Activated CD4-positive, alpha-beta memory T cell treated with anti-CD3 and anti-CD28 coated beads for 36 hours (primary cell): ENCODE data around the gene PPP1R18. TPM values are rescaled to one million over a fixed set of nuclear protein-coding genes. Genes with fewer than 3 reads are reported as not detected.

Experiments used
- CTCF ChIA-PET: fragments of 350-600 bp; sonication (Branson Sonifier 250); formaldehyde crosslinking; loops from one replicate; lab custom pipeline; 2021; ENCODE audit warnings: antibody characterized with exemption, inconsistent platforms; lab: Charles Lee
- POLR2A ChIA-PET: fragments of 350-600 bp; sonication (Branson Sonifier 250); formaldehyde crosslinking; loops from one replicate; lab custom pipeline; 2021; ENCODE audit warnings: antibody characterized with exemption; lab: Charles Lee
- DNase-seq: peaks from one replicate; pipeline ENCODE4 v3.0.0-alpha.2; 2020
- H3K27ac Mint-ChIP-seq: one replicate; pipeline ENCODE4 v1.8.0; 2021; ENCODE audit warnings: mixed read lengths
- H3K27me3 Mint-ChIP-seq: one replicate; pipeline ENCODE4 v1.8.0; 2021; ENCODE audit warnings: mixed read lengths
- H3K36me3 Mint-ChIP-seq: one replicate; pipeline ENCODE4 v1.8.0; 2021; ENCODE audit warnings: mixed read lengths
- H3K4me1 Mint-ChIP-seq: one replicate; pipeline ENCODE4 v1.8.0; 2021; ENCODE audit warnings: low read depth, mixed read lengths
- H3K4me3 Mint-ChIP-seq: one replicate; pipeline ENCODE4 v1.8.0; 2021; ENCODE audit warnings: mild to moderate bottlenecking, mixed read lengths
- H3K9me3 Mint-ChIP-seq: one replicate; pipeline ENCODE4 v1.8.0; 2021; ENCODE audit warnings: mixed read lengths
- intact Hi-C: fragments of 100-400 bp; cut with micrococcal nuclease; formaldehyde crosslinking; loops from one replicate; pipeline ENCODE4 v1.15.1; 2023
- total RNA-seq, 2 experiments: library from RNA; stranded (reverse); gene quantifications; one replicate each; pipeline ENCODE4 v1.2.3, GENCODE V29; 2021

PPP1R18 gene
- total RNA-seq, 2 experiments from 2014 or later = 172 to 183 TPM

DNA sequence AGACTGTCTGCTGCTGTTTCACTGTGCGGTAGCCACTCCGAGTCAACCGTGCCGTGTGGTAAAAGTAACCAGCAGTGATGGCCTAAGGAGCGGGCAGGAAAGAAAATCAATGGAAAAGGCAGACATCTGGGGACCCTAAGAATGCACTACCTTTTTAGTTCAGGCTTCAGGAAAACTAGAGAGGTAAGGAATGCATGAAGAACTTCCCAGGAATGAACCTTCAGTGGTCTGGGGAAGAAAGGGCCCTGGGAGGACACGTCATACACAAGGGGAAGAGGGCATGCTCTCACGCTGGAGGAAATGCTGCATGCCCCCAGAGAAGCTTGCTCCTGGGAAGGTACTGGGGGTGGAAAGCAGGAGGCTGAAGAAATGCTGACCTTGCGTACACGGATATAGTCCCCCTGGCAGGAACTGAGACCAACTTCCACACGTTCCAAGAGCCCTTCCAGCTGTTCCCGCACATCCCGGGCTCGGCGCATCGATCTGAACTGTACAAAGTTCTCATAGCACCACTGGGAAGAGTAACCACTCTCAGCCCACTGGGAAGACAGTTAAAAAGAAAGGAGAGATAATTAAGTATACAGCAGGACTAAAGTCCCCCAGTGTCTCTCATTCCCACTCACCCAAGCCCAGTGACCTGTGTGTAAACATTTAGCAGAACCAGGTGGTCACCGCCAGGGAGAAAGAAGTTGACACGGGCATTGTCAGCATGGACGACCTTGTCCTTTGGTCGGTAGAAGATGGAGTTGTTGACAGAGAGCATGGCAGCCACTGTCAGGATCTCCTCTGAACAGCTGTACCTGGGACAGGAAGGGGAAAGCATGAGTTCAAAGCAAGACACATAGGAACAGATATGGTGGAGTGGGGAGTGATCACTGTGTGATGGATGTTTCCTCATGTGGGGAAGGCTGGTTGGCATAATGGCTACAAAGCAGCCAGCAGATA lies 31.4 kb downstream of the PPP1R18 start:
- POLR2A ChIA-PET = no interaction called here
- peaks cover 36% of the 10 kb centered on the region for H3K36me3 Mint-ChIP-seq

DNA sequence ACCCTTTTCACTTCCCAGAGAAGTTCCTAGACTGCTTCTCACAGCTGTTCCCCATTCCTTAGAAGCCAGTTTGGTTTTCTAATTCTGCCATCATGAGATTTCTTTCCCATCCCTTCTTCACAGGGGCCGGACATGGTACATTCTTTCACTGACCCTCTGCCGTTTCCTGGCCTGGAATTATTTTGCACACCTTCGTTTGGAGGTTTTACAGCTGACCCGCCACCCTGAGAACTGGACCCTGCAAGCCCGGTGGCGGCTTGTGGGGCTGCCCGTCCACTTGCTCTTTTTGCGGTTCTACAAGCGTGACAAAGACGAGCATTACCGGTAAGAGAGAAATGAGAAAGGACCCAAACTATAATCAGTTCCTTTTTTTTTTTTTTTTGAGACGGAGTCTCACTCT lies 35.3 kb downstream of the PPP1R18 start:
- peaks cover 27% of the 10 kb centered on the region for H3K36me3 Mint-ChIP-seq
- no peak overlapping the region for H3K4me3 Mint-ChIP-seq
- ChIA-PET CTCF (interaction anchor here (1.7 kb wide), 1 partner anchor 22 kb away, joined by 4 read pairs; the partner anchor contains the start of gene DHX16), POLR2A (no interaction called here)
- peaks cover 15% of the 10 kb centered on the region for H3K4me1 Mint-ChIP-seq
- H3K27ac Mint-ChIP-seq = peak overlapping the region; percentile 10
- no peak for DNase-seq
- H3K9me3 Mint-ChIP-seq = no peaks in the 10 kb centered on the region
- H3K27me3 Mint-ChIP-seq = no peaks in the 10 kb centered on the region
- intact Hi-C loops = no loop called here

More for the DNA sequence above, 31.4 kb downstream of the PPP1R18 start:
- Mint-ChIP-seq H3K4me3 (no peak overlapping the region), H3K4me1 (no peaks in the 10 kb centered on the region), H3K27ac (no peak overlapping the region), H3K27me3 (no peaks in the 10 kb centered on the region), H3K9me3 (no peaks in the 10 kb centered on the region)
- DNase-seq = no peak
- CTCF ChIA-PET = interaction anchor here (1.1 kb wide), 1 partner anchor 75 kb away, joined by 3 read pairs; no protein-coding TSS in a partner anchor
- intact Hi-C loops = no loop called here

- Mint-ChIP-seq H3K4me1 (peaks cover 25% of the 10 kb centered on the region), H3K9me3 (no peaks in the 10 kb centered on the region), H3K36me3 (peaks cover 18% of the 10 kb centered on the region), H3K27ac (peak overlapping the region; percentile 89), H3K4me3 (peak overlapping the region; percentile 89), H3K27me3 (no peaks in the 10 kb centered on the region)
- DNase-seq = peak; percentile 85
- ChIA-PET CTCF (interaction anchor here (0.6 to 1.3 kb wide), 3 partner anchors 17 to 75 kb away, joined by 3 to 5 read pairs (median 3); no protein-coding TSS in a partner anchor), POLR2A (interaction anchor here (0.6 to 1.1 kb wide), 6 partner anchors 21 to 75 kb away, joined by 3 to 6 read pairs (median 4); partner anchors contain the start of gene ATAT1)
- intact Hi-C loops = loop anchor here (1.0 to 2.0 kb wide), 3 partner anchors 25 to 73 kb away; partner anchors contain the start of genes DHX16, MRPS18B, PPP1R10 and TUBB
Observed at GRCh38 chr6:30647242-30648116, 39.0 kb downstream of the PPP1R18 start.

DNA sequence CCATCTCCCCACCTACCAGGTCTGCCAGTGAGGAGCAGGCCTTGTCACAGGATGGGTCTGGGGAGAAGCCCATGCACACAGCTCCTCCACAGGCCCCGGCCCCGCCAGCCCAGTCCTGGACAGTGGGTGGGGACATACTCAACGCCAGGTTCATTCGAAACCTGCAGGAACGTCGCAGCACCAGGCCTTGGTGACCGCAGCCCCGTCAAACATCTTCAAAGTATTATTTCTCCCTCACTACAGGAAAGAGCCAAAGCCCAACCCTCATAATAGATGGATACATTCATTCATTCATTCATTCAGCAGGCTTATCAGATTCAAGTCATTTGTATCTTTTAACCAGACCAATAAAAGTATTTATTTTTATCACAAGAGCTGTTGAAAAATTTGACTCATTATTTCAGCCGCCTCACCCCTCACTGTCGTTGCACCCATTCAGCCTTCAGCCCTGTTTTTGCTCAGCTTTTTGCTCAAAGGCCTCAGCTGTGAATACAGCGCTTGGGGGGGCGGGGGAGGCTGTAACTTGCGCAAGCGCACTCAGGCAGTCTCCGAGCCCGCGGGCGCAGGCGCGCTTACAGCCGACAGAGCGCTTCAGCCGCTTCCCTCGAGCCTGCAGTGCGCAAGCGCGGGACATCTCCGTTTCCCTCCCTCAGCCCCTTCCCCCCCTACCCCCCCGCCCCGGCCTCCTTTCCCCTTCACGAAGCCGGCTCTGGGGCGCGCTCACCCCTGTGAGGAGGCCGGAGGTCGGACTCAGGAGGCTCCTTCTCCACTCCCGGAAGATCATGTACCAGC lies 39.8 kb downstream of the PPP1R18 start, which contains the start of gene C6orf136:
TSS of gene C6orf136 (plus strand) at position 684 of the 792 bp plus-strand sequence. CDS start at position 783, 99 bp downstream.
- intact Hi-C loops = loop anchor here (1.0 to 2.0 kb wide), 3 partner anchors 26 to 74 kb away; partner anchors contain the start of genes DHX16, MRPS18B, PPP1R10 and TUBB
- peak within 1 kb of the TSS; percentile 89 for H3K4me3 Mint-ChIP-seq
- ChIA-PET CTCF (interaction anchor here (1.0 to 1.3 kb wide), 3 partner anchors 49 to 165 kb away, joined by 3 to 5 read pairs (median 3); no protein-coding TSS in a partner anchor), POLR2A (interaction anchor here (0.6 to 1.1 kb wide), 6 partner anchors 20 to 82 kb away, joined by 3 to 6 read pairs (median 4); partner anchors contain the start of gene ATAT1)
- H3K36me3 Mint-ChIP-seq = peaks cover 13% of the 10 kb centered on the region
- H3K27ac Mint-ChIP-seq = peak within 1 kb of the TSS; percentile 89
- H3K27me3 Mint-ChIP-seq = no peaks in the 10 kb centered on the region
- peaks cover 25% of the 10 kb centered on the region for H3K4me1 Mint-ChIP-seq
- H3K9me3 Mint-ChIP-seq = no peaks in the 10 kb centered on the region
- peak; percentile 96 for DNase-seq

DNA sequence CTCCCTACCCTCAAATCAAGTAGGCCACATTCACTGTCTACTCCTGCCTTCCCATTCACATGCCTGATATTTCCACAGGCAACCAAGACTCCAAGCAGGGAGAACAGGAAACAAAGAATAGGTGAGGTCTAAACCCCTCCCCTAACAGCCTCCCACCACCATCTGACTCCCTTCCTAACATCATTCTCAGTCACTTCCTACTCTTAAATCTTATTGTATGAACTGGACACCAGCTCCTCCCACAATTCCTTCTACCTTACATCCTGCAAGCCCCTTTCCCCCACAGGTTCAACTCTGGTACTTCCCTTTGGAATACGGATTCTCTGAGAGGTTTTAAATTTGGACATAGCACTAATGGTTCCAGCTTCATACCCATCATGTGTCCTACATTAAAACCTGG lies 40.5 kb downstream of the PPP1R18 start:
- ChIA-PET POLR2A (interaction anchor here (1.1 kb wide), 1 partner anchor 20 kb away, joined by 6 read pairs; the partner anchor contains the start of gene ATAT1), CTCF (interaction anchor here (1.0 to 1.3 kb wide), 3 partner anchors 49 to 164 kb away, joined by 3 to 5 read pairs (median 3); no protein-coding TSS in a partner anchor)
- H3K4me3 Mint-ChIP-seq = peak overlapping the region; percentile 89
- no peak for DNase-seq
- no peaks in the 10 kb centered on the region for H3K9me3 Mint-ChIP-seq
- peaks cover 10% of the 10 kb centered on the region for H3K36me3 Mint-ChIP-seq
- H3K27me3 Mint-ChIP-seq = no peaks in the 10 kb centered on the region
- peaks cover 25% of the 10 kb centered on the region for H3K4me1 Mint-ChIP-seq
- intact Hi-C loops = loop anchor here (2.0 kb wide), 2 partner anchors 27 to 75 kb away; partner anchors contain the start of genes DHX16 and TUBB
- no peak overlapping the region for H3K27ac Mint-ChIP-seq

DNA sequence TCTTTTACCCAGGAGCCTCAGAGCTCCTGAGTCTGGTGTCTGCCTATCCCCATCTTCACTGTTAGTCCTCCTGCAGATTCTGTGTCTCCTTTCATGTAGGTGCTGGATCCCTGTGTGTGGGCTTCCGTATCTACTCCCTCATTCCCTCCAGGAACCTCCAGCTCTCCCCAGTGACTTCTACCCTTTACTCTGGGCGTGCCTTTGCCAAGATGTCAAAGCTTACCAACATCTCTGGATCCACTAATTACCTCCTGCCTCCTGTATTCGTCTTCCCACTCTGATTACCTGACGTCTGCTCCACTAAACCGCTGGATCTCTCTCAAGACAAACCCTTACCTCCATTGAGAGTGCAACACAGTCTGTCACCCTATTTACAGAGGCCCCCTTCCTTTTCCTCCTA lies 41.7 kb downstream of the PPP1R18 start:
- Mint-ChIP-seq H3K4me1 (peaks cover 27% of the 10 kb centered on the region), H3K36me3 (peaks cover 10% of the 10 kb centered on the region), H3K27me3 (no peaks in the 10 kb centered on the region), H3K4me3 (no peak overlapping the region), H3K9me3 (no peaks in the 10 kb centered on the region), H3K27ac (no peak overlapping the region)
- DNase-seq = no peak
- ChIA-PET CTCF (no interaction called here), POLR2A (no interaction called here)
- intact Hi-C loops = no loop called here

DNA sequence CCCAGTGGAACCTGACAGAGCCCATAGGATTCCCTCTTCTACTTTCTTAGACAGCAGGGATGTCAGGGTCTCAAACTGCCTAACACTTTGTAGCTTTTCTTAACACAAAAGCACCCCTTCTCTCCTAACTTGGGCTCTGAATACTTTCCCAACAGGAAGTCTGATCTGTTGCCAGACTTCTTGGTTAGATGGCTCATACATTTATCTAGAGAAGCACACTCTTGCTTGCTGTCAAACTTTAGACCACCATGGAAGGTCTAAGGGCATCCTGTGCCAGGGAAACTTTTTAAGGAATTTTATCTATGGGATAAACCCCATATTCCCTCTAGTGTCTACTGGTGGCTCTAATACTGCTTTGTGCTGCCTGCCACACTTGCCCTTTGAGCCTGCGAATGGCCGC lies 42.8 kb downstream of the PPP1R18 start:
- Mint-ChIP-seq H3K27me3 (no peaks in the 10 kb centered on the region), H3K36me3 (peaks cover 10% of the 10 kb centered on the region), H3K4me3 (no peak overlapping the region), H3K9me3 (no peaks in the 10 kb centered on the region), H3K4me1 (peaks cover 23% of the 10 kb centered on the region), H3K27ac (no peak overlapping the region)
- intact Hi-C loops = no loop called here
- no peak for DNase-seq
- ChIA-PET CTCF (interaction anchor here (0.6 to 0.9 kb wide), 2 partner anchors 111 to 160 kb away, joined by 3 read pairs; no protein-coding TSS in a partner anchor), POLR2A (no interaction called here)

DNA sequence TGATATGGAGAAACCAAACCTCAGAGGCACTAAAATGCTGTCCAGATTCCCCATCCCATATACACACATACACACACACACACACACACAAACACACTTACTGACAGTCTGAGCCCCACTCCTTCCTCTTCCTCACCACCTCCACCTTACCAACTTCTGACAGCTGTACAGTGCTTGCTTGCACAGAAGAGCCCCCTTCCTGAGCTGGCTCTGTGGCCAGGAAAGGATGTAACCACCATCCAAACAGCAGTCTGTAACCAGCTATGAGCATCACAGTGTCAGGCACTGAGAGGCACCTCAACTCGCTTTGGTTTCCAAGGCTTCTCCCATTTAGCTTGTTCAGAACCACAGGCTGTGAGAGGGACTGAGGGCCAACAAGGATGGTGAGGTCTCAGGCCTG lies 45.4 kb downstream of the PPP1R18 start:
- no peak overlapping the region for H3K4me3 Mint-ChIP-seq
- POLR2A ChIA-PET = interaction anchor here (0.9 to 1.5 kb wide), 2 partner anchors 24 kb away, joined by 3 to 5 read pairs; partner anchors contain the start of genes MRPS18B and PPP1R10

GRCh38 chr6:30640481-30640880 lies 46.0 kb downstream of the PPP1R18 start:
- POLR2A ChIA-PET = interaction anchor here (1.5 kb wide), 1 partner anchor 23 kb away, joined by 5 read pairs; the partner anchor contains the start of genes MRPS18B and PPP1R10
- Mint-ChIP-seq H3K27me3 (no peaks in the 10 kb centered on the region), H3K4me3 (no peak overlapping the region), H3K36me3 (peaks cover 3% of the 10 kb centered on the region), H3K4me1 (peaks cover 5% of the 10 kb centered on the region), H3K9me3 (no peaks in the 10 kb centered on the region), H3K27ac (no peak overlapping the region)
- DNase-seq = no peak
- CTCF ChIA-PET = interaction anchor here (0.6 to 1.6 kb wide), 4 partner anchors 14 to 478 kb away, joined by 3 to 5 read pairs (median 4); partner anchors contain the start of gene ATAT1
- intact Hi-C loops = no loop called here

More for the DNA sequence above, 45.4 kb downstream of the PPP1R18 start:
- Mint-ChIP-seq H3K27me3 (no peaks in the 10 kb centered on the region), H3K36me3 (peaks cover 6% of the 10 kb centered on the region), H3K4me1 (peaks cover 10% of the 10 kb centered on the region), H3K9me3 (no peaks in the 10 kb centered on the region), H3K27ac (no peak overlapping the region)
- DNase-seq = no peak
- CTCF ChIA-PET = interaction anchor here (0.6 to 1.6 kb wide), 3 partner anchors 15 to 478 kb away, joined by 3 to 4 read pairs (median 3); partner anchors contain the start of gene ATAT1
- intact Hi-C loops = no loop called here

DNA sequence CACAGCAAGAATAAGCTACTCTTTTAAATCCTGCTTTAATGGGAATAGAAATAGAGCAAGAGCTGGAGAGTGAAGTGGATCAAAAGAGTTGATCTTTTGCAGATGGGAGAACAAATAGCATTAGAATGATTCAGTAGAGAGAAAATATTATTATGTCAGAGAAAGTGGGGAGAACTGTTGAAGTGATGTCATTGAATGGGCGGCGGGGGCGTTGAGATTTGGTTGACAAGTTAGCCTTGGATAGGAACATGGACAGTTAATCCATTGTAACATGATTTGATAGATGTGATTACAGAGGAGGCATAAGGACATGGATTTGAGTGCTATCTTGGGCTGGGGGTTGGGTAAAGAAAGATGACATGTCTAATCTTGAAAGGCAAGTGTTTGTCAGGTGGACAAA lies 50.6 kb downstream of the PPP1R18 start:
- ChIA-PET CTCF (interaction anchor here (1.4 kb wide), 1 partner anchor 95 kb away, joined by 3 read pairs; no protein-coding TSS in a partner anchor), POLR2A (no interaction called here)
- H3K9me3 Mint-ChIP-seq = no peaks in the 10 kb centered on the region
- H3K27ac Mint-ChIP-seq = no peak overlapping the region
- intact Hi-C loops = no loop called here
- H3K36me3 Mint-ChIP-seq = peaks cover 13% of the 10 kb centered on the region
- no peak for DNase-seq
- no peak overlapping the region for H3K4me3 Mint-ChIP-seq
- H3K4me1 Mint-ChIP-seq = no peaks in the 10 kb centered on the region
- H3K27me3 Mint-ChIP-seq = no peaks in the 10 kb centered on the region
